Progenitor cell of endocrine pancreas (in vitro differentiated cells): Measurements from ENCODE around the gene RAPGEF1. TPM values are rescaled to one million over a fixed set of nuclear protein-coding genes. Genes with fewer than 3 reads are reported as not detected.

Source experiments
- DNase-seq: peaks from one replicate; pipeline ENCODE4 v3.0.0; 2021; ENCODE audit warnings: low spot score; ENCODE audit not compliant: unreplicated experiment
- H3K27ac Mint-ChIP-seq: 2 replicates; pipeline ENCODE4 v1.8.0; 2021; ENCODE audit warnings: mild to moderate bottlenecking, moderate library complexity, mixed read lengths
- H3K27me3 Mint-ChIP-seq: 2 replicates; pipeline ENCODE4 v1.8.0; 2021; ENCODE audit warnings: mixed read lengths
- H3K36me3 Mint-ChIP-seq: 2 replicates; pipeline ENCODE4 v1.8.0; 2022; ENCODE audit warnings: mixed read lengths; ENCODE audit not compliant: insufficient read depth
- H3K4me1 Mint-ChIP-seq: 2 replicates; pipeline ENCODE4 v1.8.0; 2021; ENCODE audit warnings: low read depth, mixed read lengths
- H3K4me3 Mint-ChIP-seq: 2 replicates; pipeline ENCODE4 v1.8.0; 2021; ENCODE audit warnings: low read depth, mild to moderate bottlenecking, moderate library complexity, mixed read lengths
- H3K9me3 Mint-ChIP-seq: 2 replicates; pipeline ENCODE4 v1.8.0; 2021; ENCODE audit warnings: low read depth, mixed read lengths
- total RNA-seq: library from RNA; stranded (reverse); gene quantifications from 2 replicates; pipeline ENCODE4 v1.2.1, GENCODE V29; 2021
- TF ChIP-seq, protein P1 (sequence below): fragments of 200-600 bp; sonication (generic); IDR thresholded peaks from one replicate; pipeline ENCODE4 v1.5.0; 2021; ENCODE audit warnings: antibody characterized with exemption, mild to moderate bottlenecking; ENCODE audit not compliant: unreplicated experiment

Gene RAPGEF1
- total RNA-seq, 1 donor from 2014 or later, result 57.3 TPM

DNA sequence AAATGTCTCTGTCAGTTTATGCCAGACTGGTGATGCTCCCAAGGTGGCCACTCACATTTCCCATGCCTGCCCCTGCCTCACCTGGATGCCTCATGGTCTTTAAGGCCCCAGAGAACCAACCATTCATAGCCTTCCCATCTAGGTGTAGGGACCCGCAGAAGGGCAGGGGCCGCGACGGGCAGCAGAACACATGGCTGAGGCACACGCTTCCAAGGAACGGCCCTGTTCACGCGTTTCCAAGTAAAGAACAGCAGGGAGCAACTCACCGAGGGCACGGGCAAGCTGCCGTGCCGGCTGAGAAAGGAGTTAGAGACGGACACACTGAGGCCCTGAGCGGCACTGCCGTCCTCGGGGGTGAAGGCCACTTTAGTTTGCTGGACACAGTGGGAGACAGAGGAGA is 121.1 kb downstream of the RAPGEF1 start:
- Mint-ChIP-seq H3K36me3 (peaks cover 30% of the 10 kb centered on the region), H3K27me3 (no peaks in the 10 kb centered on the region), H3K9me3 (no peaks in the 10 kb centered on the region), H3K4me3 (no peak overlapping the region), H3K4me1 (no peaks in the 10 kb centered on the region), H3K27ac (no peak overlapping the region)
- no peak for DNase-seq
- TF ChIP-seq, protein P1, sequence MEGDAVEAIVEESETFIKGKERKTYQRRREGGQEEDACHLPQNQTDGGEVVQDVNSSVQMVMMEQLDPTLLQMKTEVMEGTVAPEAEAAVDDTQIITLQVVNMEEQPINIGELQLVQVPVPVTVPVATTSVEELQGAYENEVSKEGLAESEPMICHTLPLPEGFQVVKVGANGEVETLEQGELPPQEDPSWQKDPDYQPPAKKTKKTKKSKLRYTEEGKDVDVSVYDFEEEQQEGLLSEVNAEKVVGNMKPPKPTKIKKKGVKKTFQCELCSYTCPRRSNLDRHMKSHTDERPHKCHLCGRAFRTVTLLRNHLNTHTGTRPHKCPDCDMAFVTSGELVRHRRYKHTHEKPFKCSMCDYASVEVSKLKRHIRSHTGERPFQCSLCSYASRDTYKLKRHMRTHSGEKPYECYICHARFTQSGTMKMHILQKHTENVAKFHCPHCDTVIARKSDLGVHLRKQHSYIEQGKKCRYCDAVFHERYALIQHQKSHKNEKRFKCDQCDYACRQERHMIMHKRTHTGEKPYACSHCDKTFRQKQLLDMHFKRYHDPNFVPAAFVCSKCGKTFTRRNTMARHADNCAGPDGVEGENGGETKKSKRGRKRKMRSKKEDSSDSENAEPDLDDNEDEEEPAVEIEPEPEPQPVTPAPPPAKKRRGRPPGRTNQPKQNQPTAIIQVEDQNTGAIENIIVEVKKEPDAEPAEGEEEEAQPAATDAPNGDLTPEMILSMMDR, result no peak

DNA sequence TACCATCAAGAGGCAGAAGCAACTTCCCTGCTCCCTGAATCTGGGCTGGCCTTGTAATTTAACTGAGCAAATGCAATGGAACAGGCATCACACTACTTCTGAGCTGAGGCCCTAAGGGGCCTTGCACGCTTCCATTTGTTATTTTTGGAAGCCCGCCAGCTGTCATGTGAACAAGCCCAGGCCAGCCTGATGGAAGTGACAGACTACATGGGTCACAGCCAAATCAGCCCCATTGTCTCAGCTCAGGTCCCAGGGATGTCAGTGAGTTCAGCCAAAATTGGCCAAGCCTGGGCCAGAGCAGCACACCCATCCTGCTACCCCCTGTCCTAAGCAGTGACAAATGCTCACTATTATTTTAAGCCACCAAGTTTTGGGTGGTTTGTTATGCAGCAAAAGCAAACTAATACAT is 121.8 kb downstream of the RAPGEF1 start:
- Mint-ChIP-seq H3K4me1 (no peaks in the 10 kb centered on the region), H3K27ac (no peak overlapping the region), H3K9me3 (no peaks in the 10 kb centered on the region), H3K4me3 (no peak overlapping the region), H3K27me3 (no peaks in the 10 kb centered on the region), H3K36me3 (peaks cover 35% of the 10 kb centered on the region)
- DNase-seq, result no peak
- TF ChIP-seq, protein P1, result no peak

DNA sequence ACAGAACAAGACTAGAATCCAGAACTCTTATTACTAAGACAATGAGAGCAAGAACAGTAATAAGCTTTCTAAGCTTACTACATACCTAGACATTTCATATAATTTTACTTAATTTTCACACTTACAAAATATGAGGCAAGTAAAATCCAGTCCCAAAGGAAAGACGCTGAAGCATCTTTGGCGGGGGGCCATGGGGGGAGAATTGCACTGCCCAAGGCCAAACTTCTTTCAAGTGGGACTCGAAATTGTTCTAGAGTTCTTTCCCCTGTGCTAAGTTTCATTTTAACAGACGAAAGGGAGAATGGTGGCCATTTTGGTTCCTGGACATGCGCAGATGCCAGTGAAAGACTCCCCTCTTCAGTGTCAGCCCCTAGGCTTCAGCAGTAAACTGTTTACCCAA is 122.3 kb downstream of the RAPGEF1 start:
- H3K27me3 Mint-ChIP-seq, result no peaks in the 10 kb centered on the region
- H3K4me3 Mint-ChIP-seq, result no peak overlapping the region
- no peak for DNase-seq
- H3K4me1 Mint-ChIP-seq, result no peaks in the 10 kb centered on the region
- H3K27ac Mint-ChIP-seq, result no peak overlapping the region
- TF ChIP-seq, protein P1, result no peak
- peaks cover 36% of the 10 kb centered on the region for H3K36me3 Mint-ChIP-seq
- no peaks in the 10 kb centered on the region for H3K9me3 Mint-ChIP-seq

DNA sequence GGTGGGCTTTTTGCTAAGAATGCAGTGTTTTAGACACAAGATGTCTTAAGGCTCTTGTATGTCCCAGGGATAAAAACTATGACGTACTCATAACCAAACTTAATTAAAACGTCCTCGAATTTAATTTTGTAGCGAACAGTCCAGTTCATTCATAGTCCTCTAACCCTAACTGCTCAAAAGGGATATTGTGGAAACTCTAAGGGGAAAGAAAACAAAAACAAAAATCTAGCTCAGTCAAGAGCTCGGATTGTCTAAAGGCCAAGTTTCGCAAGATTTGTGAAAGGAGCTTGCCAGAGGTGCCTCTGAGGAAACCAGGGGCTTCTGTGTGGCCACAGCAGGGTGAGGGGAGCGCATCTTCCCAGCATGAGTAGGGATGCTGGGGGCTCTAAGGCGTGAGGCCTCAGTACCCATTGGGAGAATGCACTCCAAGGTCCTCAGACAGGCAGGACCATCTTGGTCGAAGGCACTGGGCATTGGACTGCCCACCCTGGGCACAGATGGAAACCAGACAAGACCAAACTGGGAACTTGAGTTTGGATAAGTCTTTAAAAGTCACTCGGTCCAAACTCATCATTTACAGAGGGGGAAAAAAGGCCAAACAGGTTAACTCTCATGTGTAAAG is 122.8 kb downstream of the RAPGEF1 start:
- Mint-ChIP-seq H3K9me3 (no peaks in the 10 kb centered on the region), H3K27me3 (no peaks in the 10 kb centered on the region), H3K36me3 (peaks cover 36% of the 10 kb centered on the region), H3K4me1 (no peaks in the 10 kb centered on the region), H3K27ac (no peak overlapping the region), H3K4me3 (no peak overlapping the region)
- no peak for DNase-seq
- TF ChIP-seq, protein P1, result no peak

DNA sequence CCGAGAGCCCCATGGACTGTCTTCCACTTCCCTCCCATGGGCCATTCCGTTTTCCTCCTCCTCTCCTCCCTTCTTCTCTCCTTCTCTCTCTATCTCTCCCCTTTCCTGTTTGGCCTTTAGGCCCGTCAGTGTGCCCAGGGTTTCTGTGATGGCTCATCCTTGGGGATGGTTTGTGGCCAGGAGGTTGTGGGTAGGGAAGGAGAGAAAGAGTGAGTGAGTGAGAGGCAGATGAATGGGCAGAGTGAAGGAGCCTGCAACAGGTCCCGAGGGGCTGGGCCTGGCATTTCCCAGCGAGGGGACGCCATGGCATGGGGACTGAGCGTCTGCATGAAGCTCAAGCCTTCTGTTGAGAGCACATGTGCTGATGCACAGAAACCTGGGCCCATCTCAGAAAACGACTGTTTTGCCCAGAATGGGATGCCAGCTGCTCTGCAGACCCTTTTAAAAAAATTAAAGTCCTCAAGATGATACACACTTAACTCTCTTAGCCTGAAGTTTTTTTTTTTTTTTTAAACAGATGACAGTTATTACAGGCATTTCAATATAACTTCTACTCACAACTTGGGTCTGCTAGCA is 125.4 kb downstream of the RAPGEF1 start:
- TF ChIP-seq, protein P1, result no peak
- DNase-seq, result no peak
- Mint-ChIP-seq H3K36me3 (peaks cover 27% of the 10 kb centered on the region), H3K9me3 (no peaks in the 10 kb centered on the region), H3K4me3 (no peak overlapping the region), H3K27me3 (no peaks in the 10 kb centered on the region), H3K27ac (no peak overlapping the region), H3K4me1 (no peaks in the 10 kb centered on the region)
